ENCODE data around the gene DKK2.

Gene DKK2, protein sequence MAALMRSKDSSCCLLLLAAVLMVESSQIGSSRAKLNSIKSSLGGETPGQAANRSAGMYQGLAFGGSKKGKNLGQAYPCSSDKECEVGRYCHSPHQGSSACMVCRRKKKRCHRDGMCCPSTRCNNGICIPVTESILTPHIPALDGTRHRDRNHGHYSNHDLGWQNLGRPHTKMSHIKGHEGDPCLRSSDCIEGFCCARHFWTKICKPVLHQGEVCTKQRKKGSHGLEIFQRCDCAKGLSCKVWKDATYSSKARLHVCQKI

GRCh38 chr4:107035819-107036583 is at the start of gene DKK2:
TSS of gene DKK2 (minus strand) at chr4:107036313. CDS start at chr4:107035591, 722 bp downstream.
- DNase-seq = no peak

DNA sequence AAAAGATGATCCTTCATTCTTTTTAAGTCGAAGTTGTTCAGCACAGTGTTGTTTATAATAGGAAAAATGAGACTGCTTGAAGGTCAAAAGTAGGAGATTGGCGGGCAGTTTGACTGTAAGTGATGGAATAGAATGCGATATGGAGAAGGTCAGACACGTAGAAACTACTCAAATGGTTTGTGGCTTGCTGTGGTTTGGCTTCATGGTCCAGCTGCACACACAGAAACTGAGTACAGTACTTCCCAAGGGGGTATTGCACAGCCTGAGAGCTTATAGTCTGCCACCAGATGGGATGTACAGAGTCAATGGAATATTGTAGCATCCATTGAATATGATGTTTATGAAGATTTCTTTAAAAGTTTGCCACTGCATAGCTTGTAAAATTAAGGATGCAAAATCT is 41.1 kb upstream of the DKK2 start:
- no peak for DNase-seq

GRCh38 chr4:107072836-107073736 is 37.0 kb upstream of the DKK2 start:
- DNase-seq = no peak

DNA sequence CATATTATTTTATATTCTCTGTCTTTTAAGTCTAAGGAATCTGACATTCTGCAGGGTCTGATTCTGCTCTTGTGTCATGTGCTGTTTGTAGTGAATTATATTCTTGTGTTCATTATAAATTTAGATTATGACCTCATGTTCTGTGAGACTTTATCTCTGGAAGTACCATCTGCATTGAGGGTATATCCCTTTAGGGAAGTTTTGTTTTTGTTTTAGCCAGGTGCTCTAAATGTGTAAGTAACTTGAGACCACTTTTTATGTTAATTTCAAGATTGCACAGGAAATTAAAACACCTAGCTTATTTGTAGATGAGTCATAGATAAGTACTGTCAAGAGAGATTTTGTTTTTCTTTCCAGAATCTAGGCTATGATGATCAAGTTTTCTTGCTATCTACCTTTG is 35.0 kb upstream of the DKK2 start:
- DNase-seq = no peak

GRCh38 chr4:107069049-107069448 is 32.9 kb upstream of the DKK2 start:
- no peak for DNase-seq

DNA sequence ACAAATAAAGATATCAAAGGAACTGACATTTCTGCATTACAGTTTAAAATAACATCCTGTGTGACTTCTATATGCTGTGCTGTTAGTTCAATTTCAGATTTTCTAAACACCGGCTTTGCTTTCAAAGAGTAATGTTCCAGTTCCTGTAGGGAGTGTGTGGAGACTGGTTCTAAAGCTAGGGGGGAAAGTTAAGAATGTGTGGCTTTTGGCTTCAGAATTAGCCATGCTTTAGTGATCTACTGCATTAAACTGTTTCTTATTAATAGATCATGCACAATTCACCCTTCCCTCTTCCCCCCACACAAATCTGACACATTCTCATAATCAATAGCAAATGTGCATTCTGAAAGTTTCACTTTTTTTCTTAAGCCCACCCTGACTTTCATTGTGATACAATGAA is 32.0 kb upstream of the DKK2 start:
- no peak for DNase-seq

DNA sequence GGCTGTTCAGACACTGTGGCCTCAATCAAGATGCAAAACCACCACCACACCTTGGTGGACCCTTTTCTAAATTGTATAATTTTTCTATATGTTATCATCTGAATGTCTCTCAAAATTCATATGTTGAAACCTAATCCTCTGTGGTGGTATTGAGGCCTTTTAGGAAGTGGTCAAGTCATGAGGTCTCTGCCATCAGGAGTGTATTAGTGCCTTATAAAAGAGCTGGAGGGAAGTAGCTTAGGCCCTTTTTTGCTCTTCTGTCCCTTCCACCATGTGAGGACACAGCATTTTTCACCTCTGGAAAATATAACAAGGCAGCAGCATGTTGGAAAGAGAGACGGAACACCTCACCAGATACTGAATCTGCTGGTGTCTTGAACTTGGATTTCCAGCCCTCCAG is 30.5 kb upstream of the DKK2 start:
- DNase-seq = no peak

DNA sequence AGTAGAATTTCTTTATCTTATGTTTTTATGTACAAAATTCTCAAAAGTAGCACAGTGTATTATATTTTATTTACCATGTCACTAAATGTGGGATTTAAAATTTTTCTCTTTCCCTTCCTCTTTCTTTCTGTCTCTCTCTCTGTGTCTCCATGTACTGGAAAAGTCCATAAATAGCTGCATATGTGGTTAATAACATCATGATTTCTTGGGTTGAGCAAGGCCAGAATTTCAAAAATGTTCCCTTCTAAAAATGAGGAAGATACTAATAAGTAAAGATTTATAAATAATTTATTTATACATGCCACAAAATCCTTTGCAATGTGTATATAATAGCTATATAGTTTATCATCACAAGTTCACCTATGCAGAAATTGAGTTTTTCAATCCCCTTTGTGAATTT is 29.1 kb upstream of the DKK2 start:
- DNase-seq = no peak

DNA sequence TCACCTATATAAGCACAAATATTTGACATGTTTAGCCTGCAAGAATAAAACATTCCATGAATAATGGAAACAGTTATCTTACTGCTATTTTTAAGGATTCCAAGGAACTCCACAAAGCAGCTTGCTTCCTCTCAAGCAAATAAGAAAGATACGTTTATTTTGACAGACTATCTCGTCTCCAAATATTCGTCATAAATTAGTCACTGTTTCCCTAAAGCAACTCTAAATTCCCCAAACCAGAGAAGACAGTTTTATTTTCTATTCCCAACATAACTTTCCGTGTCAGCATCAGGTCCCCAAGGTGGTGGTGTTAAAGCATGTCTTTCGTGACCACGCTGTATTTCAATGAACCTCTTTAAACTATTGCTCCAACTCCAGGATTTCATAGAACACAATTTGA is 24.3 kb upstream of the DKK2 start:
- DNase-seq = no peak

DNA sequence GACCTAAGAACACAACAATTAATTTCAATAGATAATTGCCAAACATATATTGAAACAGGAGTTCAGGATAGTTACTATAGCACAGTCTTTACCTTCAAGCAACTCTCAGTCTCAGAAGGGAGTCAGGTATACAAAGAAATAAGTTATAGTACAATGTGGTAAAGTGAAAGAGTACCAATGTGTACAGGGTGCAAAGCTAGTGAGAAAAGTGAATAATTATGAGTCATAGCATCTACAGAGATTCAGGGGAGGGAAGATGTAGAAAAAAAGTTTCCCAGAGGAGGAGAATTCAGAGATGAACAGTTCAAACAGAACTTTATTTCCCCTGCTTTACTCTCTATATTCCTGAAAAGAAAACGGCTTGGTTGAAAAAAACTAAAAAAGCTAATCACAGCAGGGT is 22.7 kb upstream of the DKK2 start:
- no peak for DNase-seq

- no peak for DNase-seq
These were observed 14.5 kb upstream of the DKK2 start for GRCh38 chr4:107050525-107051135.

- no peak for DNase-seq
These were observed 10.1 kb upstream of the DKK2 start for GRCh38 chr4:107046261-107046660.

DNA sequence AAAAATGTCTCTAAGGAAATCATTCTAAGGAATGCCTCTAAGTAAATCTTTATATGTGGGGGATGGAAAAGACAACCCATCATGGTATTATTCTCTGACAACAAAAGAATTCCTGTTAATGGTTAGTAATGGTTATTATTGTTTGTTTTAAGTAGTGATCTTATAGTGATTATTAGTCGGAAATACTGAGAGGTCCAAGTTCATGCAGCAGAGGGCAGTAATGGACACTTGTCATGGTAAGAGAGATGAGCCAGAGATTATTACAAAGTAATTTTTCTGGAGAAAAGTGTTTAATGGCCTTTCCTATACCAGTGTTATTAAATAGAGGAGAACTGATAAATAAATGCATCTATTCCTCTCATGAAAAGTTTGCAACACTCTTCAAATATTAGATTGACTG is 8.1 kb upstream of the DKK2 start:
- no peak for DNase-seq

DNA sequence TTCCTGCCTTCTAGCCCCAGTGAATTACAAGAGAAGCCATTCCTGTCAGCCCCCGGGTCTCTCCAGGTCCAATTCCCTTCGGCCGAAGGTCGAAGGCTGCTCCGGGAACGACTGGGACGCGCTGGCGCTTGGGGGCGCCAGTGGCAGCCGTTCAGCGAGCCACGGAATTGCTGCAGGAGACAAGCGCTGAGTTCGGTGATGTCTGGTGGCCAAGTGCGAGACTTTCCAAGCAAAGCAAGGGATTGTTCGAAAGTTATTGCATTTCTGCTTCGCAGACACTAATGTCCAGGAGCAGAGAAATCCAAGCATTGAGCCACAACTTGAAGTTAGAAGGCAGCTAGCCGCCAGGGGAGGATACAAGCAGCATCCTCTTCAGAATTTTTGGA is 1.1 kb upstream of the DKK2 start:
- DNase-seq = no peak

DNA sequence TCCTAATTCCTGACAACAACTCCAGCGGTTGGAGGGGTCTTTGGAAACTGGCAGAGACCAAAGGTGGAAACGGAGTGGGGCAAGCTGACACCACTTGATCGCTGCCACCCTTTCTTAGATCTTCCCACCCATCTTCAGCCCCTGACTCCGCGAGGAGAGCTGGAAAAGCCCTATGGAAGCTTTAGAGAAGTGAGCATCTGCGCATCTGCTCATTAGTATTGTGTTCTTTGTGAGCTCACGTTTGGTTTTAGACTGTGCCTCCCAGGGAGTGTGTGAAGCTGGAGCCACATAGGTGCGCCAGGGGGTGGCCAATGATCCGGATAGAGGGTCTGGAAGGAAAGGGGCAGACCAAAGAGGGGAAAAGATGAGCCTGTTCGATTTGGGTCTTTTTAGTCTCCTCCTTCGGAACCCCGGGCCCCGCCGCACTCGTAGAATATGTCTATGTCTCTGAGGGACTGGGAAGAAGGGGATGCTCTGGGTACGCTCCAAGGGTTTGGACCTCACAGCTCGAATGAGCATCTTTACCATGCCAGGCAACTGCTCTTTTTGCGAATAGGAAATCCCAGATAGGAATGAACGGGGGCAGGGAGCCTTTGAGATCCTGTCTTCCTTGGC is 578 bp upstream of the DKK2 start:
- no peak for DNase-seq

DNA sequence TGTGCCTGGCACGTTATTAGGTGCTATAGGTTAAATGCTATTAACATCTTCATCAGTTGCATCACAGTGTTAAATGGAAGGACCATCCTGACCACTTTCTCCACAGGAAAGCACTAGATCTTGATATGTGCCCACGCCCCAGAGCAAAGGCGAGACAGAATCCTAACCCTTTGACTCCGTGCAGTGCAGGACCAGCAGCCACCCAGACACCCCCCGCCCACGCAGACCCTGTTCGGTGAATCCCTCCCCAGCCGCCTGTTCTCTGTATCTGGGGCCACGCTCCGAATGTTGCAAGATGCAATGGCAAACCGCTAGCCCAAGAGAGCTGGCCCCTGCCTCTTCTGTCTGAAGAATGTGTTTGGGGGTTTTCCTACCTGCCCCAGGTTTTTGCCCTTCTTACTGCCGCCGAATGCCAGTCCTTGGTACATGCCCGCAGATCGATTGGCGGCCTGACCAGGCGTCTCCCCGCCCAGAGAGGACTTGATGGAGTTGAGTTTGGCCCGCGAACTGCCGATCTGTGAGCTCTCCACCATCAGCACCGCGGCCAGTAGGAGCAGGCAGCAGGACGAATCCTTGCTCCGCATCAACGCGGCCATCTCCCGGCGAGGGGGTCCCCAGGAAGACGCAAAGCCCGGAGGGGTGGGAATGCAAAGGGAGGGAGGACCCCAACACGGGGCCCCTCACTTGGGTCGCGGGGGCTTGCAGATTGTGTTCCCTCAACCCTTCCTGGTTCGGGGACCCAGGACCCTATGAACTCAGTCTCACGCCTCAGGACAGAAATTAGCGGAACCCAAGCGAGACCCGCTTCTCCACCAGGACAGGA is 906 bp downstream of the DKK2 start:
- no peak for DNase-seq

- no peak for DNase-seq
These were observed 1.8 kb downstream of the DKK2 start for GRCh38 chr4:107034091-107034995.

DNA sequence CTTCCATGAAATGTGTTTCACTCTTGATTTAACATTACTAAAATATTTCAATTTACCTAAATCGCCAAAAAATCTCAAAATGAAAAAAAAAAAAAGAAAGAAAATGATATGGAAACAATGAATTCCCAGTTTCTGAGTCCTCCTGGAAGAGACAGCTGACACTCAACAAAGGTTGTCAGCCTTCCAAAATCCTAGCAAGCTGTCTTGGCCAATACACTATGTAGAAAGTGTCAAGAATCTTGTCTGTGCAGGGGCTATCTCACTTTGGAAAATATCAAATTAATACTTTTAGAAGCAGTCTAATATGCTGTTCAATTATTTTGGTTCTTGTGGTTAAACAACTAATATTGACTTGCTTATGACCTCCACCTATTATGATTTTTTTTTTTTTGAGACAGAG is 8.7 kb downstream of the DKK2 start:
- DNase-seq = no peak

- DNase-seq = no peak
These were observed 17.8 kb downstream of the DKK2 start for GRCh38 chr4:107018344-107018735.

GRCh38 chr4:107017443-107018343 is 18.4 kb downstream of the DKK2 start:
- DNase-seq = no peak

Measured in CD4-positive, alpha-beta T cell treated with Interleukin-4 for 4 hours (primary cell).